ENCODE measurements around the gene UGGT2. TPM values are rescaled to one million over a fixed set of nuclear protein-coding genes. Genes with fewer than 3 reads are reported as not detected.

UGGT2 gene
- total RNA-seq, 2 donors from 2014 or later, result 21.1 to 26.1 TPM

DNA sequence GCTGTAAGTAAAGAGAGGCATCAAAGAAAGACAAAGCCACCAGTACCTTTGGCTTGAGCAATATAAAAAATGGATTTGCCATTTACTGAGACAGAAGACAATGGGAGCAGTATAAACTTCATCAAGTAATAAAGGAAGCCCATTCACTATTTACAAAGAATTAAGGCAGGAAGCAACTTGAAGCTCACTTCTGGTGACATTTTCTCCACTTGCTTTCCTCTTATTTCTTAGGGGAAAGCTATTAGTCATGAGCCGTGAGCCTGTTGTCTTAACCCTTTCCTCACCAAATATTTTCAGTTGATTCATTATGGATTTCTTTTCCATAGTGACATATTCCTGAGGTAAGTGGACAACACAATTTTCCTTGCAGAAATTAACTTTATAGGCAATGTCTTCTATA lies 219.5 kb downstream of the UGGT2 start:
- no peaks in the 10 kb centered on the region for H3K9me3 ChIP-seq
- TF ChIP-seq POLR2A (IDR thresholded peaks at IDR 0.05) (no peak), POLR2AphosphoS5 (IDR thresholded peaks at IDR 0.05) (no peak)
- TF ChIP-seq, protein P1, sequence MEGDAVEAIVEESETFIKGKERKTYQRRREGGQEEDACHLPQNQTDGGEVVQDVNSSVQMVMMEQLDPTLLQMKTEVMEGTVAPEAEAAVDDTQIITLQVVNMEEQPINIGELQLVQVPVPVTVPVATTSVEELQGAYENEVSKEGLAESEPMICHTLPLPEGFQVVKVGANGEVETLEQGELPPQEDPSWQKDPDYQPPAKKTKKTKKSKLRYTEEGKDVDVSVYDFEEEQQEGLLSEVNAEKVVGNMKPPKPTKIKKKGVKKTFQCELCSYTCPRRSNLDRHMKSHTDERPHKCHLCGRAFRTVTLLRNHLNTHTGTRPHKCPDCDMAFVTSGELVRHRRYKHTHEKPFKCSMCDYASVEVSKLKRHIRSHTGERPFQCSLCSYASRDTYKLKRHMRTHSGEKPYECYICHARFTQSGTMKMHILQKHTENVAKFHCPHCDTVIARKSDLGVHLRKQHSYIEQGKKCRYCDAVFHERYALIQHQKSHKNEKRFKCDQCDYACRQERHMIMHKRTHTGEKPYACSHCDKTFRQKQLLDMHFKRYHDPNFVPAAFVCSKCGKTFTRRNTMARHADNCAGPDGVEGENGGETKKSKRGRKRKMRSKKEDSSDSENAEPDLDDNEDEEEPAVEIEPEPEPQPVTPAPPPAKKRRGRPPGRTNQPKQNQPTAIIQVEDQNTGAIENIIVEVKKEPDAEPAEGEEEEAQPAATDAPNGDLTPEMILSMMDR (IDR thresholded peaks at IDR 0.05), result no peak
- H3K36me3 ChIP-seq, result no peaks in the 10 kb centered on the region
- H3K27me3 ChIP-seq (replicated peaks; ENCODE audit: insufficient read depth), result no peaks in the 10 kb centered on the region
- no peak overlapping the region for H3K27ac ChIP-seq
- no peak overlapping the region for H3K4me3 ChIP-seq
- WGBS, result 10% methylated on average over 1 of the region's 1 CpG
- intact Hi-C loops (cut with DNase I), result loop anchor here (2.0 kb wide), 1 partner anchor 209 kb away; no protein-coding TSS in a partner anchor
- no peaks in the 10 kb centered on the region for H3K4me1 ChIP-seq (replicated peaks)
- DNase-seq (ENCODE audit: low spot score), result no peak

DNA sequence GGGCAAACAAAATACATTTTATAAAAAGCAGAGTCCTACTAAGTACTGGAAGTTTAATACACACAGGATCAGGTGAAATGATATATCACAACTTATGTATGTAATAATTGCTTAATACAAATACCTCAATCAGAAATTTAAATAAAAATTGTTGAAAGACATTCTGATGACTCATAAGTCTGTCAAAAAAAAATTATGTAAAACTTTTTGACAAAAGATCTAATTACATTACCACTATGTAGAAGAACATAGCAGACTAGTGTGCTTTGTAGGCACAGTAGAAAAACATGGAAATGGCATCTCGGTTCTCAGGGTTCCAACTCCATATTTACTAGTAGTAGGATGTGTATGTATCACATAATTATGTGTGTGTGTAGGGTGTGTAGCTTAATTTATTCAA lies 220.1 kb downstream of the UGGT2 start:
- TF ChIP-seq POLR2A (IDR thresholded peaks at IDR 0.05), result no peak
- TF ChIP-seq, protein P1 (IDR thresholded peaks at IDR 0.05), result no peak
- TF ChIP-seq POLR2AphosphoS5 (IDR thresholded peaks at IDR 0.05), result no peak
- no peaks in the 10 kb centered on the region for H3K27me3 ChIP-seq (replicated peaks; ENCODE audit: insufficient read depth)
- intact Hi-C loops (cut with DNase I), result no loop called here
- no peaks in the 10 kb centered on the region for H3K9me3 ChIP-seq
- DNase-seq (ENCODE audit: low spot score), result no peak
- H3K4me1 ChIP-seq (replicated peaks), result no peaks in the 10 kb centered on the region
- H3K36me3 ChIP-seq, result no peaks in the 10 kb centered on the region
- WGBS, result 97% methylated on average over 1 of the region's 1 CpG
- no peak overlapping the region for H3K27ac ChIP-seq
- H3K4me3 ChIP-seq, result no peak overlapping the region

DNA sequence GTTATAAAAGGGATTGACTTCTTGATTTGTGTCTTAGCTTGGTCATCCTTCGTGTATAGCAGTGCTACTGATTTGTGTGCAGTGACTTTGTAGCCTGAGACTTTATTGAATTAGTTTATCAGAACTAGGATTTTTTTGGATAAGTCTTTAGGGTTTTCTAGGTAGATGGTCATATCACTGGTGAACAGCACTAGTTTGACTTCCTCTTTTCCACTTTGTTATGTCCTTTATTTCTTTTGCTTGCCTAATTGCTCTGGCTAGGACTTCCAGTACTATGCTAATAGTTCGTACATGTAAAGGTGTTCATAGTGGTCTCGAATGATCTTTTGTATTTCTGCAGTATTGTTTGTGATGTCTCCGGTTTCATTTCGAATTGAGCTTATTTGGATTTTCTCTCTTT lies 230.9 kb downstream of the UGGT2 start:
- TF ChIP-seq POLR2AphosphoS5 (IDR thresholded peaks at IDR 0.05) (no peak), POLR2A (IDR thresholded peaks at IDR 0.05) (no peak)
- TF ChIP-seq, protein P1 (IDR thresholded peaks at IDR 0.05), result no peak
- no peaks in the 10 kb centered on the region for H3K9me3 ChIP-seq
- no peaks in the 10 kb centered on the region for H3K36me3 ChIP-seq
- intact Hi-C loops (cut with DNase I), result no loop called here
- H3K27me3 ChIP-seq (replicated peaks; ENCODE audit: insufficient read depth), result no peaks in the 10 kb centered on the region
- DNase-seq (ENCODE audit: low spot score), result no peak
- no peaks in the 10 kb centered on the region for H3K4me1 ChIP-seq (replicated peaks)
- 93% methylated on average over 5 of the region's 5 CpGs for WGBS
- H3K27ac ChIP-seq, result no peak overlapping the region
- no peak overlapping the region for H3K4me3 ChIP-seq

DNA sequence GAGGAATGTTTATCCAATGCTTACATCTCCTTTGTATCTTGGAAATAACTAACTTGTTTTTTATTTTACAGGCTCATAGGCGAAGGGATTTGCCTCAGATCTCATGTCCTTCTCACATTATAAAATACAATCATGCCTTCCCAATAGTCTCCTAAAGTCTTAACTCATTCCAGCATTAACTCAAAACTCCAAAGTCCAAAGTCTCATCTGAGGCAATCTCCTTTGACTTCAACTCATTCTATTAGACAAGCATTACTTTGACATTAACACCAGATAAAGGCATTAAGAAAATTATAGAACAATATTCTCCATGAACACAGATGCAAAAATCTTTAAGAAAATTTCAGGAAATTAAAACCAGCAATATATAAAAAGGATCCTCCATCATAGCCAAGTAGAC lies 238.7 kb downstream of the UGGT2 start:
- DNase-seq (ENCODE audit: low spot score), result no peak

DNA sequence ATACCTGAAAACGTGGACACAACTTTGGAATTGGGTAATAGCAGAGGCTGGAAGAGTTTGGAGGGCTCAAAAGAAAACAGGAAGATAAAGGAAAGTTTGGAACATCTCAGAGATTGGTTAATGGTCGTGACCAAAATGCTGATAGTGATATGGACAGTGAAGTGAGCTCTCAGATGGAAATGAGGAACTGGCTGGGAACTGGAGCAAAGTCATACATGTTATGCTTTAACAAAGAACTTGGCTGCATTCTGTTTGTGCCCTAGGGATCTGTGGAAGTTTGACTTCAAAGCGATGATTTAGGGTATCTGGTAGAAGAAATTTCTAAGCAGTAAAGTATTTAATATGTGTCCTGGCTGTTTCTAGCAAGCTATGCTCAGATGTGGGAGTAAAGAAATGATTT lies 240.1 kb downstream of the UGGT2 start:
- intact Hi-C loops (cut with DNase I), result no loop called here

More for the DNA sequence above, 238.7 kb downstream of the UGGT2 start:
- Histone ChIP-seq H3K36me3 (no peaks in the 10 kb centered on the region), H3K4me1 (replicated peaks) (no peaks in the 10 kb centered on the region), H3K4me3 (no peak overlapping the region), H3K9me3 (no peaks in the 10 kb centered on the region), H3K27me3 (replicated peaks; ENCODE audit: insufficient read depth) (no peaks in the 10 kb centered on the region), H3K27ac (no peak overlapping the region)
- TF ChIP-seq, protein P1 (IDR thresholded peaks at IDR 0.05), result no peak
- TF ChIP-seq POLR2AphosphoS5 (IDR thresholded peaks at IDR 0.05) (no peak), POLR2A (IDR thresholded peaks at IDR 0.05) (no peak)
- intact Hi-C loops (cut with DNase I), result no loop called here
- 86% methylated on average over 1 of the region's 1 CpG for WGBS

More for the DNA sequence above, 240.1 kb downstream of the UGGT2 start:
- TF ChIP-seq, protein P1 (IDR thresholded peaks at IDR 0.05), result no peak
- TF ChIP-seq POLR2A (IDR thresholded peaks at IDR 0.05) (no peak), POLR2AphosphoS5 (IDR thresholded peaks at IDR 0.05) (no peak)
- Histone ChIP-seq H3K36me3 (no peaks in the 10 kb centered on the region), H3K27me3 (replicated peaks; ENCODE audit: insufficient read depth) (no peaks in the 10 kb centered on the region), H3K4me3 (no peak overlapping the region), H3K27ac (no peak overlapping the region), H3K4me1 (replicated peaks) (no peaks in the 10 kb centered on the region), H3K9me3 (no peaks in the 10 kb centered on the region)
- no peak for DNase-seq (ENCODE audit: low spot score)
- 95% methylated on average over 3 of the region's 3 CpGs for WGBS

Measured in prostate gland (tissue), 2 donors.